ENCODE measurements around the gene HELZ2.

- TF ChIP-seq CTCF (conservative IDR thresholded peaks at IDR 0.05; ENCODE audit: low read depth in 2 of 2) (no peak), JUNB (IDR thresholded peaks at IDR 0.05; ENCODE audit: unreplicated experiment) (no peak), ETS1 (IDR thresholded peaks at IDR 0.05) (no peak), POLR2AphosphoS5 (IDR thresholded peaks at IDR 0.05; ENCODE audit: low read depth) (no peak)
Measured at GRCh38 chr20:63525185-63525584, 48.9 kb downstream of the HELZ2 start.
